HCT116 (cell line): ENCODE data around the gene PLK2. TPM values are rescaled to one million over a fixed set of nuclear protein-coding genes. Genes with fewer than 3 reads are reported as not detected.

ENCODE experiments used
- ATAC-seq: fragments of 200-7000 bp; cut with Tn5 transposase; 2 replicates; pipeline ENCODE4 v1.9.1; 2020; ENCODE audit warnings: mild to moderate bottlenecking, moderate library complexity
- BruUV-seq: library from RNA; stranded (reverse); fragments of 400-500 nt; replicated peaks from 2 replicates; lab custom pipeline; 2021; lab: Mats Ljungman, UMichigan
- CTCF ChIA-PET: fragments of 300-600 bp; sonication (Branson Sonifier 250); formaldehyde crosslinking; loops from one replicate; lab custom pipeline; 2021; ENCODE audit warnings: antibody characterized with exemption; lab: Charles Lee
- POLR2A ChIA-PET: fragments of 300-600, 350-600 bp; sonication (Branson Sonifier 250); formaldehyde crosslinking; loops from one replicate; lab custom pipeline; 2021; ENCODE audit warnings: antibody characterized with exemption; lab: Charles Lee
- RAD21 ChIA-PET, 2 experiments: fragments of 300-600 bp; sonication (Branson Sonifier 250); formaldehyde crosslinking; loops; one replicate each; lab custom pipeline; 2023; ENCODE audit warnings: low total read pairs in 2 of 2; ENCODE audit not compliant: uncharacterized antibody in 2 of 2, unreplicated experiment in 2 of 2, low non-redundant PET in 1 of 2; lab: Charles Lee
- DNase-seq: peaks from one replicate; pipeline ENCODE4 v3.0.0-alpha.2; 2010; ENCODE audit warnings: low read depth, low spot score
- H2AFZ ChIP-seq: fragments of 200-600 bp; shearing (Covaris generic), sonication (generic); 2 replicates; pipeline ENCODE4 v1.6.1; 2017; ENCODE audit warnings: low read depth, mixed run types, mixed read lengths, antibody characterized with exemption, low read length; ENCODE audit not compliant: poor library complexity, severe bottlenecking
- H3K27ac ChIP-seq: 2 replicates; pipeline ENCODE4 v1.5.1; 2012; ENCODE audit warnings: low read depth, low read length
- H3K27me3 ChIP-seq: fragments of 200-600 bp; sonication (generic); 2 replicates; pipeline ENCODE4 v1.6.1; 2016; ENCODE audit warnings: mixed run types, low read length, mixed read lengths; ENCODE audit not compliant: insufficient read depth
- H3K36me3 ChIP-seq, 2 experiments: fragments of 200-500 bp in 1 of 2; fragments of 200-600 bp in 1 of 2; sonication (Bioruptor generic) in 1 of 2; sonication (generic) in 1 of 2; 2 replicates each; pipeline versions ENCODE4 v1.5.1 to v1.6.1; 2014 to 2016; ENCODE audit warnings: low read length in 2 of 2, inconsistent platforms in 1 of 2, mixed read lengths in 1 of 2, mixed run types in 1 of 2; ENCODE audit not compliant: insufficient read depth in 2 of 2, control insufficient read depth in 1 of 2
- H3K4me1 ChIP-seq, 2 experiments: fragments of 200-600 bp in 1 of 2; sonication (generic) in 1 of 2; 2 replicates each; pipeline versions ENCODE4 v1.5.1 to v1.6.1; 2012 to 2017; ENCODE audit warnings: low read length in 2 of 2, inconsistent platforms in 1 of 2, mild to moderate bottlenecking in 1 of 2, mixed read lengths in 1 of 2, mixed run types in 1 of 2, moderate library complexity in 1 of 2; ENCODE audit not compliant: insufficient read depth in 2 of 2, control insufficient read depth in 1 of 2
- H3K4me2 ChIP-seq: fragments of 200-600 bp; sonication (generic); 2 replicates; pipeline ENCODE4 v1.6.1; 2017; ENCODE audit warnings: mixed run types, low read length, mixed read lengths
- H3K4me3 ChIP-seq, 2 experiments: fragments of 200-600 bp in 1 of 2; sonication (generic) in 1 of 2; replicated peaks in 1 of 2; 2 replicates each; pipeline ENCODE4 v1.5.1; 2011 to 2016; ENCODE audit warnings: low read length in 2 of 2, control low read depth in 1 of 2, low read depth in 1 of 2, mild to moderate bottlenecking in 1 of 2, mixed read lengths in 1 of 2, mixed run types in 1 of 2
- H3K79me2 ChIP-seq: fragments of 200-600 bp; sonication (generic); 2 replicates; pipeline ENCODE4 v1.6.1; 2017; ENCODE audit warnings: mild to moderate bottlenecking, mixed run types, low read length, moderate library complexity, mixed read lengths; ENCODE audit not compliant: insufficient read depth
- H3K9ac ChIP-seq: fragments of 200-600 bp; sonication (generic); 2 replicates; pipeline ENCODE4 v1.6.1; 2016; ENCODE audit warnings: low read length, mixed read lengths
- H3K9me2 ChIP-seq: fragments of 200-600 bp; sonication (generic), shearing (Covaris generic); 2 replicates; pipeline ENCODE4 v1.6.1; 2017; ENCODE audit warnings: mixed run types, mild to moderate bottlenecking, moderate library complexity; ENCODE audit not compliant: insufficient read depth
- H3K9me3 ChIP-seq, 2 experiments: fragments of 200-500 bp in 1 of 2; fragments of 200-600 bp in 1 of 2; sonication (Bioruptor generic) in 1 of 2; sonication (generic) in 1 of 2; 2 replicates each; pipeline ENCODE4 v1.6.1; 2014 to 2017; ENCODE audit warnings: low read length in 2 of 2, mixed read lengths in 2 of 2, inconsistent platforms in 1 of 2, low read depth in 1 of 2, mild to moderate bottlenecking in 1 of 2, mixed run types in 1 of 2, moderate library complexity in 1 of 2; ENCODE audit not compliant: control insufficient read depth in 1 of 2, insufficient read depth in 1 of 2
- H4K20me1 ChIP-seq: fragments of 200-600 bp; sonication (generic), shearing (Covaris generic); 2 replicates; pipeline ENCODE4 v1.6.1; 2017; ENCODE audit warnings: mixed run types, mild to moderate bottlenecking, moderate library complexity; ENCODE audit not compliant: insufficient read depth
- CBX3 ChIP-seq: IDR thresholded peaks from 2 replicates; pipeline ENCODE4 v1.6.1; 2012; ENCODE audit warnings: low read depth
- ELF1 ChIP-seq: IDR thresholded peaks from 2 replicates; pipeline ENCODE4 v1.6.1; 2012; ENCODE audit warnings: low read depth, borderline replicate concordance
- EZH2phosphoT487 ChIP-seq: fragments of 200-600 bp; IDR thresholded peaks from 2 replicates; pipeline ENCODE4 v1.6.1; 2018; ENCODE audit warnings: antibody characterized with exemption, borderline replicate concordance
- JUND ChIP-seq: IDR thresholded peaks from 2 replicates; pipeline ENCODE4 v1.6.1; 2012
- MAX ChIP-seq: IDR thresholded peaks from 2 replicates; pipeline ENCODE4 v1.6.1; 2012
- RAD21 ChIP-seq: IDR thresholded peaks from 2 replicates; pipeline ENCODE4 v1.6.1; 2012; ENCODE audit warnings: low read depth, mild to moderate bottlenecking
- ZBTB33 ChIP-seq: IDR thresholded peaks from 2 replicates; pipeline ENCODE4 v1.6.1; 2011; ENCODE audit warnings: mild to moderate bottlenecking, low read length, moderate library complexity; ENCODE audit not compliant: insufficient replicate concordance; ENCODE audit errors: extremely low read depth
- ZFX ChIP-seq: fragments of 450-650 bp; IDR thresholded peaks from 2 replicates; pipeline ENCODE4 v1.6.1; 2017
- ZNF274 ChIP-seq: fragments of 200-500 bp; sonication (Bioruptor generic); IDR thresholded peaks from 2 replicates; pipeline ENCODE4 v1.6.1; 2014; ENCODE audit warnings: mild to moderate bottlenecking, low read depth, low read length, inconsistent platforms
- intact Hi-C: fragments of 100-400 bp; cut with micrococcal nuclease; formaldehyde crosslinking; loops from 2 replicates; pipeline ENCODE4 v1.10.0; 2022
- total RNA-seq: library from RNA; stranded (reverse); gene quantifications from one replicate; pipeline ENCODE4 v1.2.1, GENCODE V29; 2021; ENCODE audit not compliant: unreplicated experiment

PLK2 gene
- total RNA-seq, 1 experiment from 2014 or later, result 54.6 TPM

- ChIA-PET POLR2A (no interaction called here), RAD21 (no interaction called here), CTCF (interaction anchor here (1.2 to 9.9 kb wide), 3 partner anchors 30 to 513 kb away, joined by 3 to 83 read pairs (median 4); no protein-coding TSS in a partner anchor)
- Histone ChIP-seq H3K27me3 (0 out of 2 replicates have a peak, but pooled peaks cover 8% of the 10 kb centered on the region), H4K20me1 (no peaks in the 10 kb centered on the region), H2AFZ (no peak overlapping the region), H3K9me2 (no peaks in the 10 kb centered on the region), H3K4me2 (no peak overlapping the region), H3K4me1 (no peaks in the 10 kb centered on the region), H3K79me2 (no peaks in the 10 kb centered on the region), H3K36me3 (no peaks in the 10 kb centered on the region), H3K4me3 (no peak overlapping the region), H3K9ac (no peak overlapping the region), H3K9me3 (no peaks in the 10 kb centered on the region), H3K27ac (no peak overlapping the region)
- no peak for ATAC-seq
- BruUV-seq, result no TSS peak
- intact Hi-C loops, result loop anchor here (5.0 to 10.0 kb wide), 2 partner anchors 217 to 510 kb away; no protein-coding TSS in a partner anchor
- no peak for DNase-seq
- no peak for TF ChIP-seq ZBTB33
- no peak for TF ChIP-seq CBX3
- no peak for TF ChIP-seq JUND
- TF ChIP-seq MAX, result no peak
- no peak for TF ChIP-seq RAD21
- no peak for TF ChIP-seq ELF1
- no peak for TF ChIP-seq ZFX
- no peak for TF ChIP-seq ZNF274
- no peak for TF ChIP-seq EZH2phosphoT487
Observed at GRCh38 chr5:58497386-58497785, 37.5 kb upstream of the PLK2 start.
